Fibroblast of peridontal ligament (primary cell): ENCODE results near the gene NKX2-2.

Source experiments
- DNase-seq: peaks from one replicate; pipeline ENCODE4 v3.0.0-alpha.2; 2010; ENCODE audit errors: extremely low read depth

NKX2-2 gene

DNA sequence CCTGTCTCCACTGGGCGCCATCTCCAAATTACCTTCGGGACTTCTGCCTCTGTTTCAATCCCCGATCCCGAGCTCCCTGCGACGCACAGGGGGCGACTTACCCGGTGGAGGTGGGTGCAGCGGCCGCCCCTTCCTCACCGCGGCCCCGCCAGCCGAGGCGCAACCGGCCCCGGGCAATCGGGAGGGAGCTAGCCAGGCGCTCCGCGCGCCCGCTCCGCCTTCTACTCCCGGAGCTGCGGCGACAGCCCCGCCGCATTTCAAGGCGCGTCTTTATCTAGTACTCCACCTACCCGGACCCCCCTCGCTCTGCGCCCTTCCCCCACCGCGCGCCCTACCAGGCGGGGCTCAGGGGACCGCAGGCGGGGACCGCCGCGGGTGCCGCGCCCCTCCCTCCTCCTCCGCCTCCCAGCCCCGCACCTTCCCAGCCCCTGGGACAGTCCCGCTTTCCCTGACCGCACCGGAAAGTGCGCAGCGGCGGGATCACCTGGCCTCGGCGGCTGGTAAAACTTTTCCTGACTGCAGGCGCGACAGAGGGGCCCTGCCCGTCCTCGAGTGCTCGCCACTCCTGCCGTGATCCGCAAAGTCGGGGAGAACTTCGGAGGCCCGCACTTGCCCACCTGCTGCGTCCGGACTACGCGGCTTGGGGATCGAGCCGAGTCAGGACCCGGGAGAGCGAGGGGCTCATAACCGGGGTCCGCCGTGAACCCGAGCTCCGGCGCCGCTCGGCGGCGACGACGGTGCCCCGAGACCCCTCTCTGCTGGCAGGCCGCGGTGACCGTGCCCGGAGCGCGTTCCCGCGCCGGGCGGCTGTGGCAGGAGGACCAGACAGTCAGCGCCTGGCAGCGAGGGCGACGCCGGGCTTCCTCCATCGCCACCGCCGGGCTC is 8.0 kb upstream of the NKX2-2 start:
- no peak for DNase-seq

GRCh38 chr20:21520702-21521595 is 7.1 kb upstream of the NKX2-2 start:
- DNase-seq = no peak

GRCh38 chr20:21519136-21519584 is 5.3 kb upstream of the NKX2-2 start:
- no peak for DNase-seq

DNA sequence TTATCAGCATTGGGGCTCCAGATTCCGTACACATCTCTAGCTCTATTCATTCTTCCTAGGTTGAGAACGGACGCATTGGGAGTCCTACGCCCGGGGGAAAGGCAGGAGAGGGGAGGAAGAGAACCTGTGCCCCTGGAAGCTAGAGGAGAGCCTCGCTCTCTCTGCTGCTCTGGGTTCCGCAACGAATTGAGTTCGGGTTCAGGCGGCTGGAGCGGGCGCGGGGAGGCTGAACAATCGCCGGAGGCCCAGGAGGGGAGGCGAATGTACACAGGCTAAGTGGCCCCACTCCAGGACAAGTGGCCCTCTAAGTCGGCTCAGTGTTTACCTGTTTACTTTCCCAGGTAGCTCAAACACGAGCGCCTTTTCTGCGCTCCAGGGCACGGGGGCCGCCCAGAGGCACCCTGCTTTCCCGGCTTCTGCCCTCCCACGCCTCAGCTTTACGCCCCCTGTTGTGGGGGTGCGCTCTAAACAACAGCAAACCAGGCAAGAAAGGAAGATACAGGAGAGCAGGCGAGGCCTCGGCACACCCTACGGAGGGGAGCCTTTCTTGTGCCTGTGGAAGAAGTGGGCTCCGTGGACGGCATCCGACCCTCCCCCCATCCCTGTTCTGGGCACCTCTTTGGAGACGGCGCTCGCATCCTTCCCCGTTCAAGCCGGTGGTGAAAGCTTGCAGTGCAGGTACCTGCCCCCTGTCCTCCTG is 4.6 kb upstream of the NKX2-2 start:
- DNase-seq = no peak

GRCh38 chr20:21517566-21518277 is 3.9 kb upstream of the NKX2-2 start:
- no peak for DNase-seq

- no peak for DNase-seq
Measured at GRCh38 chr20:21516861-21517565, 3.1 kb upstream of the NKX2-2 start.

DNA sequence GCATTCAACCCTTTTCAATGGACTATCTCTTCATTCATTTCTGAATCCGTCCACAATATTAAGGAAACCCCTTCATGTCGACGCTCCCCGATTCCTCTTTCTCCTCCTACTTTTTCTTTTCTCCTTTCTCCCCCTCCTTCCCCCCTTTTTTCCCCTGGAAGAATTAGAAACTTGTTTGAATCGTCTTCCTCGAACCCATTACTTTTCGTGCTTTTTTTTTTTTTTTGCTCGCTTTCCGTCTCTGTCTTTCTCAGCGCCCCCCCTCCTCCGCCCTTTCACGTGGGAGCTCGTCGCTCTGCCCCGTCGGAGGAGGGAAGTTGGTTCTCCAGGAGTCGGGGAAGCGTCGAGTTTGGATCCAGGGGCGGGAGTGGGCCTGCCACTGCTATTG is 2.3 kb upstream of the NKX2-2 start:
- no peak for DNase-seq

- no peak for DNase-seq
Measured at GRCh38 chr20:21515300-21516179, 1.7 kb upstream of the NKX2-2 start.

DNA sequence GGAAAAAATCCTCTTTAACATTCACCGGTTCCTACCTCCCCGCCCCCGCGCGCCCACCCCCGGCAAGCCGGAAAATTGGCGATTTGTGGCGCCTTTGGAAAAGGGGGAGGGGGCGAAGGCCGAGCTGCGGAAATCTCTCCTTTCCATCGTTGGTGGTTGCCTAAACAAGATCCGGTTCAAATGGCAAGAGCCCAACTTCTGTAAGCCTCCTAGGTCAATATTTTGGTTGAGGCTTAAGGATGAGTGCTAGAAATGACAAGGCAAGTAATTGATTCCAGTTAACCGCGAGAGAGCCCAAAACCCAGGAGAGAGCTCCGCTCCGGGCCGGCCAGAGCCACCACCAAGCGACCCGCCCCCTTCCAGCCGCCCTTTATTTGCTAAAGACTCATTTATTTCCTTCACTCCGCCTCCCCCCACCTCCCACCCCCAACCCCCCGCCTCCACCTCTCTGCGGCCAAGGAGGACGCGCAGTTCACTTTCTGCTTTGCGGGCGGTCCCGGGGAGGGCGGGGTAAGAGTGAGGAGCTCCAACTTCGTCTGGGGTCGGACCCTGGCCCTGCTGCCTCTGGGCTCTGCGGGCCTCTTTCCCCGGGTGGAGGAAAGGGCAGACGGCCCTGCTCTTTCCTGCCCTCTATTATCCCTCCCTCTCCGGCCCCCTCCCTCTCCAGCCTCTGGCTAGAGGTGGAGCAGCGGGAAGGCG is 838 bp upstream of the NKX2-2 start:
- DNase-seq = no peak

- no peak for DNase-seq
Measured at GRCh38 chr20:21513181-21513663, 642 bp downstream of the NKX2-2 start.

DNA sequence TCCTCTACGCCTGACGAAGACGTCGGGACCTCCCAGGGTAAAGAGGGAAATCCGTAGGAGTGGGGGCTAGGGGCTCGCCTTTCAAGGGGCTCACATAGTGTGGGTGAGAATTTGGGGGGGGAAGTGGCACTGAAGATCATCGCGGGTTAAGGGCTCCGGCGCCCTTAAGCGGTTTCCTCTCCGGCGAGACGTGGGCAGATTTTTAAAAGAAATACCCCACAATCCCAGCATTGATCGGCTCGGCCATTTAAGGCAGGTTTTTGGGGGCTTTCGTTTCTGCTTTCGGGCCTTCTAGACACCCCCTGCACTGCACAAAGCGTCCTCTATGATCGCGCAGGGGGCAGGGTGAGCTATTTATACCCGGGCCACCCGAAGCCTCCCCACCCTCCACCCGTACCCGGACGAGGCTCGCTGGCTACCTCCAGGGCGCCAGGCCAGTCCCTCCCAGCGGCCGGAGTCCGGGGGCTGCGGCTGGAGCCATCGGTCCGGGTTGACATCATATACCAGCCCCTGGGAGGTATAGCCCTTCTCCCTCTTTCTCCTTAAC is 1.2 kb downstream of the NKX2-2 start:
- no peak for DNase-seq

GRCh38 chr20:21511850-21512633 is 1.8 kb downstream of the NKX2-2 start:
- DNase-seq = no peak

DNA sequence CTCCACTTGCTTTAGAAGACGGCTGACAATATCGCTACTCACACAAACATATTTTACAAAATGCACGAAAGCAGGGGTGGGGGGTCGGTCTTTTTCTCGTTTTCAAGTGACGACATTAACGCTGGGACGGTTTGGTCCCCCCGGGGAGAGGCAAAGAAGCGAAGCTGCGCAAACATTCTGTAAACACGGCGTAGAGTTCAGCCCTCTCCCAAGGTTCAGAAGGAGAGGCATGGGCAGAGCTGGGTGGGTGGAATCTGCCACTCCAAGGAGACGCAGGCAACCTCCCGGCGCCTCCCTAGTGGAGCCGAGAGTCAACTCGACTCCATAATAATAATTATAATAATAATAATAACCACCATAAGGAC is 2.4 kb downstream of the NKX2-2 start:
- DNase-seq = no peak

DNA sequence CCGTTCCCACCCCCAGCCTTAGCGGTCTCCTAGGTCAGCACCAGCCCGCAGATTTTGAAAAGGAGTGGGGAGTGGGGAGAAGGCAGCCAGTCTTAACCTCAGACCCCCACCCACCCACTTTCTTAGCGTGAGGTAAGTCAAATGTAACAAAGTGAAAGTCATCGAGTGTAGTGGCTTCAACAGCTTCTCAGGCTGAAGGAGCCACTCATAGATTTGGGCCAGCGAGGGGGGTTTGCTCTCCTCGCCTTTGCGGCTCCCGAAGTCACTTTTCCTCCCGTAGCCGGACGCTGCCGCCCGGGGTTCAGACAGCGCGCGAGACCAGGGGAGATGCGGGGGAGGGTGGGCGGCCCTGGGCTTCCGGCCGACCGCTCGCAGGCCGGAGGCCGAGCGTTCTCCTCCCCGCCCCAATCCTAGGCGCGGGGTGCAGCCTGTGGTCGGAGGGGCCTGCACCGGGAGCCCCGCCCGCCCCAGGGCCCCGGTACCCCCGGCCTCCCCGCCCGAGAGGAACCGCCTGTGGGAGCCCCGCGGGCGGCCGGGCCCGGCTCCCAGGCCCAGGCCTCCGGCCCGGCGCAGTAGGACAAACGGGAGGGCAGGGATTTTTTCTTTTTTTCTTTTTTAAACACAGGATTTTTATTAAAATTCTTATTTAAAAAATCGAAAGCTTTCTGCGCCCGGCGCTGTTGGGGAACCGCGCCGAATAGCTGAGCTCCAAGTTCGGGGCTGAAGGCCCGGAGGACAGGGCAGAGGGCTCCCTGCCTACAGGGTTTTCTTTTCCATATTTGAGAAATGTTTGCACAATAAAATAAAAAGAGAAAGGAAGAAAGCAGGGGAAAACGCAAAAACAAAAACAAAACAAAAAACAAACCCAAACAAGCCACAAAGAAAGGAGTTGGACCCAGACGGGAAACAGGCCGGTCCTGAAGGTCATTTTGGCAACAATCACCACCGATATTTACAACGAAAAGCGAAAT is 3.2 kb downstream of the NKX2-2 start:
- DNase-seq = peak; percentile 16

DNA sequence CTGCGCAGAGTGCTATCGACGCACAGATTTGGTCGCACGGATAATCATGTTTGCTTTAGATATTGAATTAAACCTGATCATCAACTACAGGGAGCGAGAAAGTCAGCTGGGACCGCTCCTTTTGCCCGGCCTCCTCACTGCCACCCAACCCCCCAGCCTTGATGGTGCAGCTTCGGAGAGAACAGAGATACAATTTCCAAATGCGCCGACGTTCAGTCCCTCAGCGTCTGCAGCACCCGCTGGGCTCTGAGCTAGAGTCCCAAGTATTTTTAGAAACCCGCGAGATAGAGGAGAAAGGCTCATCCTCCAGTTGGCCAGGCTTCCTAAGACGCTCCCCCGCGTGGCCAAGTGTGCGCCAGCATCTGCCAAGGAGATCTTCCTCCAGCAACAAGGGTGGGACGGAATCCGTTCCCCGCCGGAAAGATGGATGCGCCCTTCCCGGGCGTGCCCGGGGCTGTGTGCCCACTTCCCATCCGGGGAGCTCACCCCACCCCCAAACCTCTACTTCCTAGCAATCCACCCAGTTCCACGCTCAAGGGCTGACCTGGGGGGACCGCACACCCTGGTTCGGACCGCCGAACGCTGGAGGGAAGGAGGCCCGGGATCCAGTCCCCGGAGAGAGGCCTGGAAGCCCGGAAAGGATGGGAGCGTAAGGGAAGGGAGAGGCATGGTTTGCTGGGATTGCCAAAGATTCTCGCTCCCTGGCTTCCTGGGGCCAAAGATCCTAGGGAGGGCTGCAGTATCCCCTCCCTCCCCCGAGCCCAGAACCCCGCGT is 4.1 kb downstream of the NKX2-2 start:
- peak; percentile 30 for DNase-seq

DNA sequence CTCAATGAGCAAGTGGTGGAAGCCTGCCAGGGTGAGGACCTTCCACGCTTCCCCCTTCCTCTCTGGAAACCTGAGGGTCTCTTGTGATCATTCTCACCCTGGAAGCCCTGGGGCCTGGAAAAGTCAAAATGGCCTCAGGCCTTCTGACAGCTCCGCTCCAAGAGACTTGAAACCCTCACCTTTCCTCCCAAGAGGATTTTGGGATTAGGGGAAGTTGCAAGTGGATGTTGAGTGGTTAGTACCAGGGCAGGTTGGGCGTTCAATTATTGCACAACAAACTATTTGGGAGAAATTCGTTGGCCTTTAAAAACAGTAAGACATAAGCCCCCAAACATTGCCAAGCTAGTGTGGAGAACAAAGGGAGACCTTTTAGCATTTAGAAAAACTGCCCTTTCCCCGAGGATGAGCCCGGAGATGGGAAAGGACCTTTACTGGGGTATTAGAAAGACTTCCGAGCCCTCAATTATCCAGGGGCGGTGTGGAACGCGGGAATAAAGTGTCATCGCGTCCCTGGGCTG is 4.7 kb downstream of the NKX2-2 start:
- no peak for DNase-seq
